Hematopoietic multipotent progenitor cell treated with erythropoietin and hydrocortisone succinate and interleukin-3 and kit ligand, for 8 days (in vitro differentiated cells): ENCODE results near the gene AKR1B1.
"Not testable (repeated sequence)": the region's sequence is repeated elsewhere in the genome, so short reads cannot be mapped to it uniquely, and the experiment has no call there.

Experiments used
- DNase-seq: peaks from one replicate; pipeline ENCODE4 v3.0.0-alpha.2; 2015

Gene AKR1B1

DNA sequence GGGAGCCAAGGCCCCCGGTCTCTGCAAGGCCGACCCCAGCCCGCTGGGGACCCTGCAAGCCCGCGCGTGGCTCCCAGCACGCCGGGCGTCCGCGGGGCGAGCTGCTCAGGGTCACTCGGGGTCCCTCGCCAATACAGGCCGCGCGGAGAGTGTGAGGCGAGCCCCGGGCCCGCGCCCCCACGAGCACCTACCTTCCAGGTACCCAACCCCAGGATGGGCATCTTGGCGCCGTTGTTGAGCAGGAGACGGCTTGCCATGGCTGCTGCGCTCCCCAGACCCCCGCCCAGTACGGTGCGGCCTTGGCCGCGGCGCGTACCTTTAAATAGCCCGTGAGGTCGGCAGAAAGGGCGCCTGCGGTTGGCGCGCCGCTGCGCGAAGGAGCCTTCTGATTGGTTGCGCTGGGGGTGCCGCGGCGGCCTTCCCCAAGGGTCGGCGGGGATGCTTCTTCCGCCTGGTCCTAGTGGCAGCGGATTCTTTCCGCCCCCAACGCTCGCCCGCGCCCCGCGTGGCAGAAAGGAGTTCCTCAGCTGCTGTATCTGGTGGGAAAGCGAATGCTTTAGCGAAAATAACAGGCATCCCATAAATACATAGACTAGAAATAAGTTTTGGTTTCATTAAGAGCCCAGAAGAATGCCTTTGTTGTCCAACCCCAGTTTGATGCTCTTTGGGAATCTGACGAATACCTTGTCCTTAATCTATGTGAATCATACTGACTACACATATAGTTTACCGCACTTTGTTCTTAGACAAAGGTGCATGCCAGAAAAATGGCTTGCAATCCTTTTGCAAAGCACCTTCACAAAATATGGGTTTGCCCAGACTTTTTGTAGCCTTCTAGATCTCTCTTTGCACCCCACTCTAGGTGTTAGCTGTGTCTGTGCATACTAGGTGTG lies at the start of gene AKR1B1:
TSS of gene AKR1B1 (minus strand) at position 295 of the 893 bp plus-strand sequence. CDS start at position 257, 38 bp downstream.
- peak; percentile 86 for DNase-seq

DNA sequence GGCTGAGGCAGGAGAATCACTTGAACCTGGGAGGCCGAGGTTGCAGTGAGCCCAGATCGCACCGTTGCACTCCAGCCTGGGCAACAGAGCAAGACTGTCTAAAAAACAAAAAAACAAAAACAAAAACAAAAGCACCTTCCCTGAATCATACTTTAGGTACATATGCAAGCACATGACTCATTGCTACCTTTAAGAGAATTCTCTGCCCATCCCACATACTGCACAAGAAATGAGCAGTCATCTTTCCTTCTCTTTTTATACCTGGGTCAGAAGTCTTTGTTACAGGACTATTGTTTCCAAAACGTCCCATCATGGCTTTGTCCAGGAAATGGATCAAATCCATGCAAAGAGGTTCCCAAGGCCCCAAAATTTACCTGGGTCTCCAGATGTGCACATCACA lies 47.0 kb upstream of the AKR1B1 start:
- DNase-seq = no peak

- no peak for DNase-seq
Measured at GRCh38 chr7:134504660-134505164, 45.8 kb upstream of the AKR1B1 start.

DNA sequence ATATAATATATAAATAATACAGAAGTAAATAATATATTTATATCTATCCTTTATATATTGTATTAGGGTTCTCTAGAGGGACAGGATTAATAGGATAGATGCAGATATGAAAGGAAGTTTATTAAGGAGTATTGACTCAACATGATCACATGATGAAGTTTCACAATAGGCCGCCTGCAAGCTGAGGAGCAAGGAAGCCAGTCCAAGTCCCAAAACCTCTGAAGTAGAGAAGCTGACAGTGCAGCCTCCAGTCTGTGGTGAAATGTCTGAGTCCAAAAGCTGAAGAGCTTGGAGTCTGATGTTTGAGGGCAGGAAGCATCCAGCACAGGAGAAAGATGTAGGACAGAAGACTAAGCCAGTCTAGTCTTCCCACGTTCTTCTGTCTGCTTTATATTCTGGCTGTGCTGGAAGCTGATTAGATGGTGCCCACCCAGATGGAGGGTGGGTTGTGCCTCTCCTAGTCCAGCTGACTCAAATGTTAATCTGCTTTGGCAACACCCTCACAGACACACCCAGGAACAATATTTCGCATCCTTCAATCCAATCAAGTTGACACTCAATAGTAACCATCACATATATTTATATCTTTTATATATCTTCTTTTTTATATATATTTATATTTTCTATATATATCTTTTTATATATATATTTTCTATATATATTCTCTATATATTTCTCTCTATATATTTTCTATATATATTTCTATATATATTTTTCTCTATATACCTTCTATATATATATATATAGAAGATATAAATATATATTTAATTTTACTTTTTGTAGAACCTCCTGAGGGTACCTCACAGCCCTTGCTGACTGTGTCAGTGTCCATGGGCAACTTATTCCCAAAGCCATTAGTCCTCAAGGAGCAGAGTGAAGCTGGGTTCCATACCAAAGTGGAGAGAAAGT lies 43.8 kb upstream of the AKR1B1 start:
- peak; percentile 43 for DNase-seq

DNA sequence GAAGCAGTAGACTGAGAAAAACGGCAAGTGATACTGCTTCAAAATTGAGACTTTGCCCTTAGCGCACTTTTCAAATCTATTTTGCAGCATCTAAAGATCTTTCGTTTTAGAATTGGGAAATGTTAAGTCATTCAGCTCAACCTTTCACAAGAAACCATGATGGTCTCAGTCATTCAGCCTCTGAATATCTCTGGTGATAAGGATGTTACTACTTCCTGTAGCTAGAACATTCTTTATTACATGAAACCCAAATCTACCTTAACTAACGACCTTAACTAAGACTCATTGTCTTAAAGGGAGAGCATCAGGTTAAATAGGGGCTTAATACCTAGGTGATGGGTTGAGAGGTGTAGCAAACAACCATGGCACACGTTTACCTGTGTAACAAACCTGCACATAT lies 42.1 kb upstream of the AKR1B1 start:
- no peak for DNase-seq

DNA sequence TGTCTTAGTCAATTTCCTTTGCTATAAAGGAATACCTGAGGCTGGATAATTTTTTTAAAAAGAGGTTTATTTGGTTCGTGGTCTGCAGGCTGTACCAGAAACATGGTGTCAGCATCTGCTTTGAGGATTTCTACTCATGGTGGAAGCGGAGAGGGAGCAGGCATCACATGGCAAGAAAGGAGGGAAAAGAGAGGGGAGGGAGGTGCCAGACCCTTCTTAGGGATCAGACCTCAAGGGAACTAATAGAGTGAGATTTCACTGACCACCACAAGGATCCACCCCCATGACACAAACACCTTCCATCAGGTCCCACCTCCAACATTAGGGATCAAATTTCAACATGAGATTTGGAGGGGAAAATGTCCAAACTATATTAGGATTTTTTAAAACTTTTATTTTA lies 41.5 kb upstream of the AKR1B1 start:
- no peak for DNase-seq

GRCh38 chr7:134495546-134495945 lies 36.6 kb upstream of the AKR1B1 start:
- DNase-seq = no peak

- DNase-seq = no peak
Measured at GRCh38 chr7:134493091-134493490, 34.2 kb upstream of the AKR1B1 start.

DNA sequence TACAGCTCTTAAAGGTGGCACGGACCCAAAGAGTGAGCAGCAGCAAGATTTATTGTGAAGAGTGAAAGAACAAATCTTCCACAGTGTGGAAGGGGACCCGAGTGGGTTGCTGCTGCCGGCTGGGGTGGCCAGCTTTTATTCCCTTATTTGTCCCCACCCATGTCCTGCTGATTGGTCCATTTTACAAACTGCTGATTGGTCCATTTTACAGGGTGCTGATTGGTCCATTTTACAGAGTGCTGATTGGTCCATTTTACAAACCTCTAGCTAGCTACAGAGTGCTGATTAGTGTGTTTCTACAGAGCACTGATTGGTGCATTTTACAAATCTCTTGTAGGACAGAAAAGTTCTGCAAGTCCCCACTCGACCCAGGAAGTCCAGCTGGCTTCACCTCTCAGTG lies 28.8 kb upstream of the AKR1B1 start:
- DNase-seq = not testable (repeated sequence)

GRCh38 chr7:134485203-134485602 lies 26.3 kb upstream of the AKR1B1 start:
- DNase-seq = peak; percentile 39

GRCh38 chr7:134483296-134483695 lies 24.4 kb upstream of the AKR1B1 start:
- no peak for DNase-seq

DNA sequence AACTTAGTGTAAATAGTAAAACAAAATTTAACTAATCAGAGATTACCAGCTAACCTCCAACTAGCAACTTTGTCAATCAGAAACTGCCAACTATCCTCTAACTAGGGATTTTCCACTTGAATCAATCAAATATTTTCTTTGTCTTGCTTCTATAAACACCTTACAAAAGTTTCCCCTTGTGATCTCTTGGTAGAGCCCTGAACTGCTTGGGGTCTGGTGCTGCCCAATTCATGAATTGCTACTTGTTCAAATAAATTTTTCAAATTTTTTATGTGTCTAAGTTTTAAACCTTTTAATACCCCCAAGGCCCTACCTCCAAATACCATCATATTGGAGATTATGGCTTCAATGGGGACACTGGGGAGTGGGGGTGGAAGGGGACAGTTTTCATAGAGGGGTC lies 24.0 kb upstream of the AKR1B1 start:
- no peak for DNase-seq

- DNase-seq = no peak
Measured at GRCh38 chr7:134481167-134481566, 22.3 kb upstream of the AKR1B1 start.

DNA sequence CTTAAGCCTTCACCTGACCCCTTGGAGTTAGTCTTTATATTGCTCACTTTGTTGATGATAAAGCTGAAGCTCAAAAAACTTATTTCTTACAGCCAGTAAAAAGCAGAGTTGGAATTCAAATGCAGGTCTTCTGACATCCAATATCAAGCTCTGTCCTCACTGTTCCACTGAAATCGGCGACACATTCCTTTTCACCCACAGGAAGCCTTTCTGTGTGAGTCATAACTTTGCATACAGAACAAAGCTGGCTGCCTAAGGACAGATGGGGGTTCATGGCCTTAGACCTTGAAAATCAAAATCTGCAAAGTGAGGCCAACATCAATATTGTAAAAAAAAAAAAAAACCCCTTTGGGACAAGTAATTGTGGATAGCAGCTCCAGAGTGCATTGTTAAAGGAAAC lies 21.8 kb upstream of the AKR1B1 start:
- no peak for DNase-seq

DNA sequence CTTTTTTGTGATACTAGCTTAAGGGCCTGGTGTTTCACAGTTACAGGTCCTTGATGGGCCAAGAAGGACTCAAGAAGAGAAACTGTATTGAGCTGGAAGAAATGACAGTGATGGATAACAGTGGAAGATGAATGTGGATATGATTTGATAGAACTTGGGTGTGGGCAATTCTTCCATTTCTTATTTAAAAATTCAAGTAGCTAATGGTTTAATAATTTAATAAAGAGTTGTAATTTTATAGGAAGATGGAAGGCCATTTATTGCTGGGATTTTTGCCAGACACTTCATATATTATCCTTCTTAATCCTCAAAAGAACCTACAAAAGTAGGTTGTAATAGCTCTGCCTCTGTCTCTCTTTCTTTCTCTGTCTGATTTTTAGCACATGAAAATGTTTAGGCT lies 21.3 kb upstream of the AKR1B1 start:
- DNase-seq = no peak

GRCh38 chr7:134478707-134479106 lies 19.8 kb upstream of the AKR1B1 start:
- no peak for DNase-seq

DNA sequence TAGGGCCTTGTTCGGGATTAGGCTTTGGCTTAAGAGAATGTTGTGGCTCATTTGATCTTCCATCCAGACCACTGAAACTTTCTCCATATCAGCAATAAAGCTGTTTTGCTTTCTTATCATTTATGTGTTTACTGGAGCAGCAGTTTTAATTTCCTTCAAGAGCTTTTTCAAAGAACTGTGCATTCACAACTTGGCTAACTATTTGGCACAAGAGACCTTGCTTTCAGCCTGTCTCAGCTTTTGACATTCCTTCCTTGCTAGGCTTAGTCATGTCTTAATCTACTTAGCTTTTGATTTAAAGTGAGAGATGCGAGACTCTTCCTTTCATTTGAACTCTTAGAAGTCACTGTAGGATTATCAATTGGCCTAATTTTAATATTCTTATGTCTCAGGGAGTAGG lies 19.1 kb upstream of the AKR1B1 start:
- DNase-seq = no peak

- no peak for DNase-seq
Measured at GRCh38 chr7:134476044-134476443, 17.1 kb upstream of the AKR1B1 start.

DNA sequence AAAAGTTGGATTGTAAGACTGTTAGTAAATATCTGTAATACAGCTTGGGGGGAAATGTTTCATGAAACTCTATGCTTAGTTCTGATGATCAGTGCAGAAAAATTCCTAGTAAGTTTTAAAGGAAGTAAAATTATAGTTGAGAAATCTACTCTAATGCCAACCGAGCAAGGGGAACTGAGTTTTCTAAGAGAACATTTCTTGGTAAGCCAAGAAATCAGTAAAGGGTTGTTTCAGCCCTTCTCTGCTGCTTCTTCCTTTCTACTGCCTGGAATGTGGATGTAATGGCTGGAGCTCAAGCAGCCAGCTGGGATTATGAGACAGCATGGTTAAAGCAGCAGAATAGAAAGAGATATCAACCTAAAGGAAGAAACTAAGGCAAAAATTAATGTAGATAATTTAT lies 15.9 kb upstream of the AKR1B1 start:
- DNase-seq = no peak

GRCh38 chr7:134473861-134474291 lies 15.0 kb upstream of the AKR1B1 start:
- no peak for DNase-seq

GRCh38 chr7:134472572-134473244 lies 13.8 kb upstream of the AKR1B1 start:
- no peak for DNase-seq

GRCh38 chr7:134470864-134471263 lies 12.0 kb upstream of the AKR1B1 start:
- no peak for DNase-seq

GRCh38 chr7:134469622-134470021 lies 10.7 kb upstream of the AKR1B1 start:
- DNase-seq = no peak
